ENCODE data around the gene GNPNAT1.

- TF ChIP-seq EP300 (IDR thresholded peaks at IDR 0.05) (no peak), CTCF (IDR thresholded peaks at IDR 0.05) (no peak)
Observed at GRCh38 chr14:52735921-52736489, 55.4 kb downstream of the GNPNAT1 start.

Data from ovary (tissue), 3 donors.